ENCODE measurements around the gene RGS7. TPM values are rescaled to one million over a fixed set of nuclear protein-coding genes. Genes with fewer than 3 reads are reported as not detected.

The RGS7 gene
- polyA plus RNA-seq, 2 of the 4 experiments (the other 2 are of a cell fraction) = 0.08 TPM; not detected in 1

- TF ChIP-seq BHLHE40 (IDR thresholded peaks at IDR 0.05; ENCODE audit: low read depth, low read length) = no peak
These were observed 239.0 kb downstream of the RGS7 start (continued) for GRCh38 chr1:241118049-241118448.

- no peaks in the 10 kb centered on the region for H3K4me1 ChIP-seq
- no peaks in the 10 kb centered on the region for H3K9me3 ChIP-seq
- no peak overlapping the region for H3K4me2 ChIP-seq
- ATAC-seq (no peak), FAIRE-seq (no peak), DNase-seq (ENCODE audit: low read depth in 1 of 2, low spot score in 1 of 2) (no peak)
- CTCF ChIA-PET = no interaction called here
- TF ChIP-seq EHMT2 (IDR thresholded peaks at IDR 0.05; ENCODE audit: low read depth) = no peak
- no peak for TF ChIP-seq EHF (CRISPR knock-in tag; IDR thresholded peaks at IDR 0.05)
- no peak for TF ChIP-seq TP53 (CRISPR knock-in tag; IDR thresholded peaks at IDR 0.05)
- no peak for TF ChIP-seq ZC3H11A (IDR thresholded peaks at IDR 0.05)
- TF ChIP-seq SREBF2 (IDR thresholded peaks at IDR 0.05) = no peak
- TF ChIP-seq, protein P1, sequence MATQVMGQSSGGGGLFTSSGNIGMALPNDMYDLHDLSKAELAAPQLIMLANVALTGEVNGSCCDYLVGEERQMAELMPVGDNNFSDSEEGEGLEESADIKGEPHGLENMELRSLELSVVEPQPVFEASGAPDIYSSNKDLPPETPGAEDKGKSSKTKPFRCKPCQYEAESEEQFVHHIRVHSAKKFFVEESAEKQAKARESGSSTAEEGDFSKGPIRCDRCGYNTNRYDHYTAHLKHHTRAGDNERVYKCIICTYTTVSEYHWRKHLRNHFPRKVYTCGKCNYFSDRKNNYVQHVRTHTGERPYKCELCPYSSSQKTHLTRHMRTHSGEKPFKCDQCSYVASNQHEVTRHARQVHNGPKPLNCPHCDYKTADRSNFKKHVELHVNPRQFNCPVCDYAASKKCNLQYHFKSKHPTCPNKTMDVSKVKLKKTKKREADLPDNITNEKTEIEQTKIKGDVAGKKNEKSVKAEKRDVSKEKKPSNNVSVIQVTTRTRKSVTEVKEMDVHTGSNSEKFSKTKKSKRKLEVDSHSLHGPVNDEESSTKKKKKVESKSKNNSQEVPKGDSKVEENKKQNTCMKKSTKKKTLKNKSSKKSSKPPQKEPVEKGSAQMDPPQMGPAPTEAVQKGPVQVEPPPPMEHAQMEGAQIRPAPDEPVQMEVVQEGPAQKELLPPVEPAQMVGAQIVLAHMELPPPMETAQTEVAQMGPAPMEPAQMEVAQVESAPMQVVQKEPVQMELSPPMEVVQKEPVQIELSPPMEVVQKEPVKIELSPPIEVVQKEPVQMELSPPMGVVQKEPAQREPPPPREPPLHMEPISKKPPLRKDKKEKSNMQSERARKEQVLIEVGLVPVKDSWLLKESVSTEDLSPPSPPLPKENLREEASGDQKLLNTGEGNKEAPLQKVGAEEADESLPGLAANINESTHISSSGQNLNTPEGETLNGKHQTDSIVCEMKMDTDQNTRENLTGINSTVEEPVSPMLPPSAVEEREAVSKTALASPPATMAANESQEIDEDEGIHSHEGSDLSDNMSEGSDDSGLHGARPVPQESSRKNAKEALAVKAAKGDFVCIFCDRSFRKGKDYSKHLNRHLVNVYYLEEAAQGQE (IDR thresholded peaks at IDR 0.05) = no peak
- TF ChIP-seq GATA3 (IDR thresholded peaks at IDR 0.05; ENCODE audit: borderline replicate concordance) = no peak
- no peak for TF ChIP-seq EP300 (IDR thresholded peaks at IDR 0.05)
- no peak overlapping the region for H3K4me3 ChIP-seq
- 36% methylated on average over 5 of the region's 5 CpGs for WGBS (ENCODE audit: missing lambda C conversion rate)
- POLR2A ChIA-PET = no interaction called here
- no peak overlapping the region for H3K27ac ChIP-seq
These were observed 241.2 kb downstream of the RGS7 start for GRCh38 chr1:241115784-241116183.

DNA sequence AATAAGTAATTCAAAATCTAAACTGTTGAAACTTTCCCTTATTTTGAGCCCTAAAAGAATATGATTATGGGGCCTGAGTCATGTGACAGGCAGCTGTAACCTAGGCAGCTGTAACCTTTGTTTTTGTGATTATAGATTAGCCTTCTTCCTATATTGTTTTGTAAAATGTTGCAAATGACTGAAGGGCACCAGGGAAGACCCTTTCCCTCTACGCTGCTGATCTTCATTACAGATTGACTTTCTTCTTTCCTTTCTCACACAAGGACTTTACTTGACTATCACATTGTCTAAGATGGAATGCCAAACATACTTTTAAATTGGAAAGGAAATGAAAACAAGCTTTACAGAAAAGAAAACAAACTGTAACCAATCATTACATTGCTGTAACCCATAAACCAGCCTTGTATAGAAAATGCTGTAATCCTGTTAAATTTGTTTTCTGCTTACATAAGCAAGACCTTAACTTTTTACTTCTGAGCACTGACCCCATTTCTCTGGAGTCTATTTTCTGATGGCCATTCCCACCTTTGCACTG is 242.2 kb downstream of the RGS7 start:
- no peak overlapping the region for H3K27ac ChIP-seq
- no peak overlapping the region for H3K4me2 ChIP-seq
- ChIA-PET CTCF (no interaction called here), POLR2A (no interaction called here)
- 6% methylated on average over 1 of the region's 1 CpG for WGBS (ENCODE audit: missing lambda C conversion rate)
- ATAC-seq (no peak), FAIRE-seq (no peak), DNase-seq (ENCODE audit: low read depth in 1 of 2, low spot score in 1 of 2) (no peak)
- no peaks in the 10 kb centered on the region for H3K4me1 ChIP-seq
- H3K4me3 ChIP-seq = no peak overlapping the region
- TF ChIP-seq MAFK (IDR thresholded peaks at IDR 0.05; ENCODE audit: partially characterized antibody) = peak; percentile 20
- no peak for TF ChIP-seq HDAC2 (IDR thresholded peaks at IDR 0.05)
- no peaks in the 10 kb centered on the region for H3K9me3 ChIP-seq

GRCh38 chr1:241113557-241113956 is 243.4 kb downstream of the RGS7 start:
- no peak for ATAC-seq
- no peak for DNase-seq (ENCODE audit: low read depth in 1 of 2, low spot score in 1 of 2)
- H3K4me1 ChIP-seq = no peaks in the 10 kb centered on the region
- no peak for TF ChIP-seq GATA3 (IDR thresholded peaks at IDR 0.05; ENCODE audit: borderline replicate concordance)
- no peak for TF ChIP-seq RFX5 (IDR thresholded peaks at IDR 0.05)
- TF ChIP-seq FOXS1 (CRISPR knock-in tag; IDR thresholded peaks at IDR 0.05) = no peak
- TF ChIP-seq EHMT2 (IDR thresholded peaks at IDR 0.05; ENCODE audit: low read depth) = no peak
- TF ChIP-seq TP53 (CRISPR knock-in tag; IDR thresholded peaks at IDR 0.05) = no peak
- no peak for TF ChIP-seq HES2 (IDR thresholded peaks at IDR 0.05)
- no peak for TF ChIP-seq KDM1A (IDR thresholded peaks at IDR 0.05; ENCODE audit: low read depth)
- TF ChIP-seq, protein P2, sequence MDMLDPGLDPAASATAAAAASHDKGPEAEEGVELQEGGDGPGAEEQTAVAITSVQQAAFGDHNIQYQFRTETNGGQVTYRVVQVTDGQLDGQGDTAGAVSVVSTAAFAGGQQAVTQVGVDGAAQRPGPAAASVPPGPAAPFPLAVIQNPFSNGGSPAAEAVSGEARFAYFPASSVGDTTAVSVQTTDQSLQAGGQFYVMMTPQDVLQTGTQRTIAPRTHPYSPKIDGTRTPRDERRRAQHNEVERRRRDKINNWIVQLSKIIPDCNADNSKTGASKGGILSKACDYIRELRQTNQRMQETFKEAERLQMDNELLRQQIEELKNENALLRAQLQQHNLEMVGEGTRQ (IDR thresholded peaks at IDR 0.05) = no peak
- no peak for TF ChIP-seq ZC3H11A (IDR thresholded peaks at IDR 0.05)
- no peak for TF ChIP-seq ZSCAN20 (CRISPR knock-in tag; IDR thresholded peaks at IDR 0.05)
- no peak for TF ChIP-seq POLR2AphosphoS2 (conservative IDR thresholded peaks at IDR 0.05; ENCODE audit: low read length)
- no peak for TF ChIP-seq HOXA7 (CRISPR knock-in tag; IDR thresholded peaks at IDR 0.05)
- no peak for TF ChIP-seq HMGXB4 (CRISPR knock-in tag; IDR thresholded peaks at IDR 0.05; ENCODE audit: borderline replicate concordance)
- no peak for TF ChIP-seq EHF (CRISPR knock-in tag; IDR thresholded peaks at IDR 0.05)
- TF ChIP-seq HOXB13 (CRISPR knock-in tag; IDR thresholded peaks at IDR 0.05; ENCODE audit: low read depth) = no peak
- CTCF ChIA-PET = no interaction called here
- H3K27ac ChIP-seq = no peak overlapping the region
- no peaks in the 10 kb centered on the region for H3K9me3 ChIP-seq
- H3K4me2 ChIP-seq = no peak overlapping the region
- no peak for FAIRE-seq
- WGBS (ENCODE audit: missing lambda C conversion rate) = 26% methylated on average over 5 of the region's 5 CpGs
- POLR2A ChIA-PET = no interaction called here
- H3K4me3 ChIP-seq = no peak overlapping the region
